Suppressor macrophage treated with lipopolysaccharide for 4 hours (primary cell): ENCODE results near the gene PTH.

Source experiments
- DNase-seq: peaks from one replicate; pipeline ENCODE4 v3.0.0-alpha.2; 2020

PTH gene

DNA sequence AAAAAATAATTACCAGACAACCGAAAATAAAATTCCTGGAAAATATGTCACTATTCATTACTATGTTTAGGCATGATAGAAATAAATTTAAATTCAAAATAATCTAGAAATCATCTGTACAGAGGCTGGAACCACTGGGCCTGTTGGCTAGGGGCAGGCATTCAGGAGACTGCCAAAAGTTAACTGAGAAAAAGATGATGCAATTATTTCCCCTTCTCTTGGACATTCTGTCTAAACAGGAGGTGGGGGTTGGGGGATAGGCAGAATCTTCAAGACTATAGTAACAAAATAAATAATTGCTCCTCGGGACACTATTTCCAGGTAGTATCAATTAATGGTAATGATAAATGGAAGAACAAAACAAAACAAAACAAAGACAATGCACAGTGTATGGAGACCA lies 46.9 kb downstream of the PTH start:
- peak; percentile 54 for DNase-seq

DNA sequence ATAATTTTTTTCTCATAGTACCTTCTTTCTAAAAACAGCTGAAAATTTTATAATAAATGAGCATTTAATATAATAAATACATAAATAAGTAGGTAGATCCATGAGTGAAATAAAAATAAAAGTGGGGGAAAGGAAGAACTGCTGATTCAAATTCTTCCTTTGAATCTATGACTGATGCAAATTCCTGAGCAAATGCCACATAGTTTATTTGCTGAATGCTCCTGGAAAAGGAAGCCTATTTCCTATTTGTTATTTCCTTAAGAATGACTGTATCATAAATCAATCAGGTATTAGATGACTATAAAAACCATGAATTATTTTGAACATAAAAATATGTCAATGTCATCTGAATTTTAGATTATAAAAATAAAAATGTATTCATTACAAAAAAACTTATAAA lies 49.4 kb downstream of the PTH start:
- no peak for DNase-seq

DNA sequence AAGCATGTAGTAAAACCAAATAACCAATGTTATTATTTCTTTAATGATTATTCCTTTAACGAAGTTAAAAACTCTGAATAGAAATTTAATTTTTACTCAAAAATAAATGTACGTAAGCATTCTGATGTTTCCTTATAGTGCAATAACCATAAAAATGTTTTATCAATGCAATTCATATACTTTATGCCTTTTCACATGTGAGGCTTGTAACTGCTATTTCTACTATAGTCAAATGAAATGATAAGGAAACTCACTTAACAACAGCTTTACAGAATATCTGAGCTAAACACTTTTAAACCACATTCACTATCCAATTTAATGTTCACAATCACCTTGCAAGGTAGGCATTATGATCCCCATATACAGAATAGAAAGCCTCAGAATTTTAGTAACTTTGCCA lies 50.2 kb downstream of the PTH start:
- no peak for DNase-seq
